GM12891 (cell line): ENCODE measurements around the gene CTNND2.

Source experiments
- POLR2A ChIP-seq: IDR thresholded peaks from 2 replicates; pipeline ENCODE4 v1.6.1; 2011; ENCODE audit warnings: low read depth, low read length, control low read depth
- POLR2AphosphoS5 ChIP-seq: IDR thresholded peaks from 2 replicates; pipeline ENCODE4 v1.6.1; 2011; ENCODE audit warnings: low read depth, low read length, control low read depth
- POU2F2 ChIP-seq: IDR thresholded peaks from 2 replicates; pipeline ENCODE4 v1.6.1; 2011; ENCODE audit warnings: low read depth, mild to moderate bottlenecking, control low read depth, low read length, moderate library complexity
- SPI1 ChIP-seq: IDR thresholded peaks from 2 replicates; pipeline ENCODE4 v1.6.1; 2011; ENCODE audit warnings: low read depth, low read length, control low read depth
- TAF1 ChIP-seq: IDR thresholded peaks from 2 replicates; pipeline ENCODE4 v1.6.1; 2011; ENCODE audit warnings: low read depth, low read length, control low read depth

DNA sequence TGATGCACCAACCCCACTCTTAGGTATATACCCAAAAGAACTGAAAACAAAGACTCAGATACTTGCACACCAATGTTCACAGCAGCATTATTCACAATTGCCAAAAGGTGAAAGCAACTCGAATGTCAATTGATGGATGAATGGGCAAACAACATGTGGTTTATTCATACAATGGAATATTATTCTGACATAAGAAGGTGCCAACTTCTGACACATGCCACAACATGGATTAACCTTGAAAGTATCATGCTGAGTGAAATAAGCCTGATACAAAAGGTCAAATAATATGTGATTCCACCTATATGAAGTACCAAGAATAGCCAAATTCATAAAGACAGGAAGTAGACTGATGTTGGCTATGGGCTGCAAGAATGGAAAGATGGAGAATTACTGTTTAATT is 35.0 kb downstream of the CTNND2 start:
- TF ChIP-seq POLR2A (no peak), TAF1 (no peak), POLR2AphosphoS5 (no peak), SPI1 (no peak), POU2F2 (no peak)
